Ishikawa (cell line): ENCODE data around the gene IL13RA2.

ENCODE experiments used
- CEBPB ChIP-seq: IDR thresholded peaks from 2 replicates; pipeline ENCODE4 v1.6.1; 2012
- CREB1 ChIP-seq: IDR thresholded peaks from 2 replicates; pipeline ENCODE4 v1.6.1; 2012; ENCODE audit warnings: low read depth
- EGR1 ChIP-seq: IDR thresholded peaks from 2 replicates; pipeline ENCODE4 v1.6.1; 2012
- EP300 ChIP-seq: IDR thresholded peaks from 2 replicates; pipeline ENCODE4 v1.6.1; 2012; ENCODE audit warnings: borderline replicate concordance
- MAX ChIP-seq: IDR thresholded peaks from 2 replicates; pipeline ENCODE4 v1.6.1; 2012
- RAD21 ChIP-seq: IDR thresholded peaks from 2 replicates; pipeline ENCODE4 v1.6.1; 2012; ENCODE audit warnings: low read depth
- REST ChIP-seq: IDR thresholded peaks from 2 replicates; pipeline ENCODE4 v1.6.1; 2012; ENCODE audit warnings: low read depth, mild to moderate bottlenecking
- TAF1 ChIP-seq: IDR thresholded peaks from 2 replicates; pipeline ENCODE4 v1.6.1; 2012; ENCODE audit warnings: low read depth, mild to moderate bottlenecking
- TEAD4 ChIP-seq: IDR thresholded peaks from 2 replicates; pipeline ENCODE4 v1.6.1; 2012
- YY1 ChIP-seq: IDR thresholded peaks from 2 replicates; pipeline ENCODE4 v1.6.1; 2012; ENCODE audit warnings: low read depth

GRCh38 chrX:115023139-115023538, 5.7 kb upstream of the IL13RA2 start:
- no peak for TF ChIP-seq MAX
- no peak for TF ChIP-seq CEBPB
- no peak for TF ChIP-seq EP300
- TF ChIP-seq REST, result no peak
- TF ChIP-seq TAF1, result no peak
- TF ChIP-seq RAD21, result no peak
- no peak for TF ChIP-seq YY1
- no peak for TF ChIP-seq EGR1
- TF ChIP-seq TEAD4, result no peak
- TF ChIP-seq CREB1, result no peak
